Colonic mucosa (tissue), 4 donors: ENCODE data around the gene SLC25A13. TPM values are rescaled to one million over a fixed set of nuclear protein-coding genes. Genes with fewer than 3 reads are reported as not detected.

Experiments
- DNase-seq: peaks from one replicate; pipeline ENCODE4 v3.0.0-alpha.2; 2020
- H3K27ac ChIP-seq: fragments of 200-600 bp; one replicate; pipeline ENCODE4 v1.8.0; 2021
- H3K27me3 ChIP-seq: fragments of 200-600 bp; one replicate; pipeline ENCODE4 v1.8.0; 2021
- H3K36me3 ChIP-seq: fragments of 200-600 bp; one replicate; pipeline ENCODE4 v1.8.0; 2021
- H3K4me1 ChIP-seq: fragments of 200-600 bp; one replicate; pipeline ENCODE4 v1.8.0; 2021; ENCODE audit warnings: mild to moderate bottlenecking
- H3K4me3 ChIP-seq: fragments of 200-600 bp; one replicate; pipeline ENCODE4 v1.8.0; 2021
- H3K9ac ChIP-seq, 2 donors: one replicate each; pipeline ENCODE4 v1.7.0; 2013; ENCODE audit warnings: control low read depth in 2 of 2, low read depth in 2 of 2, low read length in 2 of 2
- H3K9me3 ChIP-seq: fragments of 200-600 bp; one replicate; pipeline ENCODE4 v1.8.0; 2021
- intact Hi-C: fragments of 100-400 bp; cut with DNase I; formaldehyde crosslinking; loops from one replicate; pipeline ENCODE4 v1.14.1; 2022
- total RNA-seq, 2 donors: library from RNA; stranded (reverse); fragmentation: NEBNext Ultra II Directional in 1 of 2; extraction: Animal tissue kit (Norgen Biotek cat#: 25700) in 1 of 2; gene quantifications; one replicate each; pipeline ENCODE4 v1.2.1, GENCODE V29; 2021
- TF ChIP-seq, protein P1 (sequence below): fragments of 200-600 bp; IDR thresholded peaks from one replicate; pipeline ENCODE4 v1.8.0; 2022; ENCODE audit warnings: antibody characterized with exemption, mild to moderate bottlenecking
- donor health status: healthy.
- donor health status: DM: no; HTN: no; CAD: no.
- donor health status: DM: no; HTN: no; CAD: no.

The SLC25A13 gene
- total RNA-seq, 2 donors from 2014 or later: 36.4 to 45.2 TPM

- no peak overlapping the region for H3K27ac ChIP-seq
- H3K9ac ChIP-seq: no peak overlapping the region
- no peaks in the 10 kb centered on the region for H3K36me3 ChIP-seq
- H3K9me3 ChIP-seq: no peaks in the 10 kb centered on the region
- H3K4me1 ChIP-seq: no peaks in the 10 kb centered on the region
- H3K4me3 ChIP-seq: no peak overlapping the region
- intact Hi-C loops: no loop called here
- H3K27me3 ChIP-seq: no peaks in the 10 kb centered on the region
- TF ChIP-seq, protein P1, sequence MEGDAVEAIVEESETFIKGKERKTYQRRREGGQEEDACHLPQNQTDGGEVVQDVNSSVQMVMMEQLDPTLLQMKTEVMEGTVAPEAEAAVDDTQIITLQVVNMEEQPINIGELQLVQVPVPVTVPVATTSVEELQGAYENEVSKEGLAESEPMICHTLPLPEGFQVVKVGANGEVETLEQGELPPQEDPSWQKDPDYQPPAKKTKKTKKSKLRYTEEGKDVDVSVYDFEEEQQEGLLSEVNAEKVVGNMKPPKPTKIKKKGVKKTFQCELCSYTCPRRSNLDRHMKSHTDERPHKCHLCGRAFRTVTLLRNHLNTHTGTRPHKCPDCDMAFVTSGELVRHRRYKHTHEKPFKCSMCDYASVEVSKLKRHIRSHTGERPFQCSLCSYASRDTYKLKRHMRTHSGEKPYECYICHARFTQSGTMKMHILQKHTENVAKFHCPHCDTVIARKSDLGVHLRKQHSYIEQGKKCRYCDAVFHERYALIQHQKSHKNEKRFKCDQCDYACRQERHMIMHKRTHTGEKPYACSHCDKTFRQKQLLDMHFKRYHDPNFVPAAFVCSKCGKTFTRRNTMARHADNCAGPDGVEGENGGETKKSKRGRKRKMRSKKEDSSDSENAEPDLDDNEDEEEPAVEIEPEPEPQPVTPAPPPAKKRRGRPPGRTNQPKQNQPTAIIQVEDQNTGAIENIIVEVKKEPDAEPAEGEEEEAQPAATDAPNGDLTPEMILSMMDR: no peak
- DNase-seq: no peak
These were observed 52.5 kb downstream of the SLC25A13 start for GRCh38 chr7:96269246-96269994.

GRCh38 chr7:96266580-96266979 is 55.3 kb downstream of the SLC25A13 start:
- no peak overlapping the region for H3K9ac ChIP-seq
- H3K27ac ChIP-seq: no peak overlapping the region
- no peaks in the 10 kb centered on the region for H3K4me1 ChIP-seq
- no peaks in the 10 kb centered on the region for H3K27me3 ChIP-seq
- no peak for DNase-seq
- no peaks in the 10 kb centered on the region for H3K9me3 ChIP-seq
- no peak overlapping the region for H3K4me3 ChIP-seq
- TF ChIP-seq, protein P1: no peak
- no peaks in the 10 kb centered on the region for H3K36me3 ChIP-seq
- intact Hi-C loops: no loop called here

DNA sequence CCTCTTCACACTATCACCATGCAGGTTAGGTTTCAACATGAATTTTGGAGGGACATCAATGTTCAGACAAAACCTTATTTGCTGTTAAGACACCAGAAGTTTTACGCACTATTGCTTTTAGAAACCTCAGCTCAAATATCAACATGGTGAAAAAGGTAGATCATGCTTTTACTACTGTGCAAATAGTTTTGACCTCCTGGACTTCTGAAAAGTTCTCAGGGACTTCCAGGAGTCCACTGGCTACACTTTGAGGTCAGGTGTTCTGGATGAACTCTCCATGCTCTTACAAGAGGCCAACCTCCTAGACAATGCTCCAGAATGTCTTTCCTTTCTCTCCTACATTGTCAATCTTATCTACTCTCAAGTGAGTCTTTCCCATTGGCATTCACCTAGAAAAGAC is 55.9 kb downstream of the SLC25A13 start:
- no peak for DNase-seq
- TF ChIP-seq, protein P1: no peak
- H3K36me3 ChIP-seq: no peaks in the 10 kb centered on the region
- H3K9me3 ChIP-seq: no peaks in the 10 kb centered on the region
- no peak overlapping the region for H3K4me3 ChIP-seq
- no peaks in the 10 kb centered on the region for H3K27me3 ChIP-seq
- intact Hi-C loops: no loop called here
- no peaks in the 10 kb centered on the region for H3K4me1 ChIP-seq
- no peak overlapping the region for H3K9ac ChIP-seq
- no peak overlapping the region for H3K27ac ChIP-seq

DNA sequence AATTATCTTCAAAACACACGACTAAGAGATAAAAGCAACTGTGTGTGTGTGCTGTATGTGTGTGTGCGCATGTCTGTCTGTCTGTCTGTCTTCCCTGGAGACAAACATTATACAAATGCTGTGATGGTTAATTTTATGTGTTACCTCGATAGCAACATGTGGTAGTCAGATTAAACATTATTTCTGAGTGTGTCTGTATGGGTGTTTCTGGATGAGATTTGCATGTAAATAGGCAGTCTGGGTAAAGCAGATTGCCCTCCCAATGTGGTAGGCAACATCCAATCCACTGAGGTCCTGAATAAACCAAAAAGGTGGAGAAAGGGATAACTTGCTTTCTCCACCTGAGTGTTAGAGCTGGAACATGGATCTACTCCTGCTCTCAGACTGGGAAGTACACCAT is 67.9 kb downstream of the SLC25A13 start:
- Histone ChIP-seq H3K9ac (no peak overlapping the region), H3K36me3 (no peaks in the 10 kb centered on the region), H3K9me3 (no peaks in the 10 kb centered on the region), H3K4me3 (no peak overlapping the region), H3K4me1 (no peaks in the 10 kb centered on the region), H3K27me3 (no peaks in the 10 kb centered on the region), H3K27ac (no peak overlapping the region)
- no peak for DNase-seq
- intact Hi-C loops: no loop called here
- TF ChIP-seq, protein P1: no peak

GRCh38 chr7:96253441-96253840 is 68.5 kb downstream of the SLC25A13 start:
- Histone ChIP-seq H3K4me3 (no peak overlapping the region), H3K27ac (no peak overlapping the region), H3K9ac (no peak overlapping the region), H3K4me1 (no peaks in the 10 kb centered on the region), H3K27me3 (no peaks in the 10 kb centered on the region), H3K36me3 (no peaks in the 10 kb centered on the region), H3K9me3 (no peaks in the 10 kb centered on the region)
- TF ChIP-seq, protein P1: no peak
- no peak for DNase-seq
- intact Hi-C loops: no loop called here
